NT2/D1 (cell line): ENCODE measurements around the gene TOMM70.

Experiments
- YY1 ChIP-seq: IDR thresholded peaks from 2 replicates; pipeline ENCODE4 v1.6.1; 2011; ENCODE audit not compliant: insufficient read length, insufficient read depth
- ZNF274 ChIP-seq: IDR thresholded peaks from 2 replicates; pipeline ENCODE4 v1.6.1; 2011; ENCODE audit warnings: mild to moderate bottlenecking, low read depth, low read length

- no peak for TF ChIP-seq YY1
- no peak for TF ChIP-seq ZNF274
Observed at GRCh38 chr3:100416863-100417262, 16.0 kb upstream of the TOMM70 start.
